ENCODE data around the gene ZC3H10. TPM values are rescaled to one million over a fixed set of nuclear protein-coding genes. Genes with fewer than 3 reads are reported as not detected.

ZC3H10 gene
- total RNA-seq, 1 experiment from 2014 or later = 5.6 TPM

DNA sequence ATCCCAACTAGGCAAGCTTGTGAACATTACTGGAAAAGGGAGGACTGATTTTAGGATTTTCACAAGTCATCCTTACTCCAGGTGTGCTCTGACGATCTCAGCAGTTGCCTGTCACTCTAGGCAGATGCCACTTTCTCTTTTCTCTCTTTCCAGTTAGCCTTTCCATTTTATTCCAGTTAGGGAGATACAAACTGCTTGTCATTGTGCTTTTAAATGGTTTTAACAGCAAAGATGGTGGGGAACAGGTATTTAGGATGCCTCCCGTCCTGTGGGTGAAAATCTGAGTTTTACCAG lies 12.5 kb upstream of the ZC3H10 start:
- H3K79me2 ChIP-seq (ENCODE audit: low read length) = peaks cover 42% of the 10 kb centered on the region
- H3K9me3 ChIP-seq (ENCODE audit: low read length) = no peaks in the 10 kb centered on the region
- H3K4me3 ChIP-seq (ENCODE audit: low read length) = peak overlapping the region; percentile 91
- H3K4me2 ChIP-seq (ENCODE audit: low read length) = peak overlapping the region; percentile 98
- ATAC-seq (no peak), DNase-seq (no peak)
- no TSS peak for BruUV-seq (replicated peaks)
- POLR2A ChIA-PET (ENCODE audit: unreplicated experiment) = no interaction called here
- H3K27me3 ChIP-seq (ENCODE audit: low read length) = no peaks in the 10 kb centered on the region
- H3K4me1 ChIP-seq (ENCODE audit: insufficient read depth, low read length) = peaks cover 25% of the 10 kb centered on the region
- TF ChIP-seq CTCF (conservative IDR thresholded peaks at IDR 0.05; ENCODE audit: low read depth, low read length) = no peak; the same call in 1 of the 2 replicates
- H2AFZ ChIP-seq (ENCODE audit: low read length) = no peak overlapping the region
- CTCF ChIA-PET = interaction anchor here (1.6 to 1.7 kb wide), 2 partner anchors 26 to 58 kb away, joined by 5 to 8 read pairs; partner anchors contain the start of gene ERBB3
- peaks cover 2% of the 10 kb centered on the region for H3F3A ChIP-seq (ENCODE audit: low read length, unreplicated experiment)
- no peaks in the 10 kb centered on the region for H3K9me2 ChIP-seq (replicated peaks; ENCODE audit: low read length)
- H3K9ac ChIP-seq (ENCODE audit: low read length) = peak overlapping the region; percentile 100
- peaks cover 19% of the 10 kb centered on the region for H4K20me1 ChIP-seq (ENCODE audit: low read length)
- H3K27ac ChIP-seq (ENCODE audit: low read length) = peak overlapping the region; percentile 81; the same call in 1 of the 2 replicates
- peaks cover 42% of the 10 kb centered on the region for H3K36me3 ChIP-seq (ENCODE audit: low read depth, low read length)
- intact Hi-C loops (cut with micrococcal nuclease) = no loop called here

GRCh38 chr12:56107242-56107641 lies 10.8 kb upstream of the ZC3H10 start:
- Histone ChIP-seq H4K20me1 (ENCODE audit: low read length) (peaks cover 19% of the 10 kb centered on the region), H3K36me3 (ENCODE audit: low read depth, low read length) (peaks cover 51% of the 10 kb centered on the region), H3K27me3 (ENCODE audit: low read length) (no peaks in the 10 kb centered on the region), H3K27ac (ENCODE audit: low read length) (no peak overlapping the region), H3K4me1 (ENCODE audit: insufficient read depth, low read length) (peaks cover 25% of the 10 kb centered on the region), H3K9ac (ENCODE audit: low read length) (no peak overlapping the region), H3F3A (ENCODE audit: low read length, unreplicated experiment) (peaks cover 2% of the 10 kb centered on the region), H3K4me3 (ENCODE audit: low read length) (peak overlapping the region; percentile 91; the same call in 1 of the 2 replicates), H3K4me2 (ENCODE audit: low read length) (peak overlapping the region; percentile 98), H3K79me2 (ENCODE audit: low read length) (peaks cover 42% of the 10 kb centered on the region), H3K9me2 (replicated peaks; ENCODE audit: low read length) (no peaks in the 10 kb centered on the region), H3K9me3 (ENCODE audit: low read length) (no peaks in the 10 kb centered on the region), H2AFZ (ENCODE audit: low read length) (no peak overlapping the region)
- CTCF ChIA-PET = no interaction called here
- DNase-seq = no peak
- ATAC-seq = no peak
- POLR2A ChIA-PET (ENCODE audit: unreplicated experiment) = no interaction called here
- no TSS peak for BruUV-seq (replicated peaks)
- intact Hi-C loops (cut with micrococcal nuclease) = no loop called here
- TF ChIP-seq EZH2 (IDR thresholded peaks at IDR 0.05; ENCODE audit: low read length, unreplicated experiment) (no peak), CTCF (conservative IDR thresholded peaks at IDR 0.05; ENCODE audit: low read depth, low read length) (no peak), EZH2phosphoT487 (IDR thresholded peaks at IDR 0.05; ENCODE audit: borderline replicate concordance, low read length) (no peak)

DNA sequence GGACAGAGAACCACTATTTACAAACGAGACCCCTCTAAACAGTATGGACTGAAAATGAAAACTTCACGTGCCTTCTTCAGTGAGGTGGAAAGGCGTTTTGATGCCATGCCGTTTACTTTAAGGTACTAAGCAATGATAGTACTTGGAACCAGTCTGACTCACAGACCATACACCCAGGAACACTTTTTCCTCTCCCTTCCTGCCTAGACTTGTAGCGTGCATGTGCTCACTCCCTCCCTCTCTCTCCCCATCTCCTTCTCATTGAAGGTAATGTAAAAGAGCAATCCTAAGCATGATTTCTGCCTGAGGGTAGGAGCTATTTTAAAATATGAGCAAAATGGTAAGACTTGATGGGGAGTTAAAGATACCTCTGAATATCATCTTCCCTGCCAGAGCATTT lies 7.5 kb upstream of the ZC3H10 start:
- H3K27me3 ChIP-seq (ENCODE audit: low read length) = no peaks in the 10 kb centered on the region
- no peak overlapping the region for H3K27ac ChIP-seq (ENCODE audit: low read length)
- CTCF ChIA-PET = no interaction called here
- POLR2A ChIA-PET (ENCODE audit: unreplicated experiment) = no interaction called here
- TF ChIP-seq EZH2 (IDR thresholded peaks at IDR 0.05; ENCODE audit: low read length, unreplicated experiment) = no peak
- no peak for TF ChIP-seq EZH2phosphoT487 (IDR thresholded peaks at IDR 0.05; ENCODE audit: borderline replicate concordance, low read length)
- no peak for TF ChIP-seq CTCF (conservative IDR thresholded peaks at IDR 0.05; ENCODE audit: low read depth, low read length)
- no peak overlapping the region for H3K4me3 ChIP-seq (ENCODE audit: low read length)
- no peak overlapping the region for H3K4me2 ChIP-seq (ENCODE audit: low read length)
- peaks cover 20% of the 10 kb centered on the region for H3K4me1 ChIP-seq (ENCODE audit: insufficient read depth, low read length)
- ATAC-seq (no peak), DNase-seq (no peak)
- H3F3A ChIP-seq (ENCODE audit: low read length, unreplicated experiment) = peaks cover 2% of the 10 kb centered on the region
- intact Hi-C loops (cut with micrococcal nuclease) = no loop called here
- BruUV-seq (replicated peaks) = no TSS peak
- H2AFZ ChIP-seq (ENCODE audit: low read length) = no peak overlapping the region
- no peaks in the 10 kb centered on the region for H3K9me2 ChIP-seq (replicated peaks; ENCODE audit: low read length)
- peaks cover 16% of the 10 kb centered on the region for H4K20me1 ChIP-seq (ENCODE audit: low read length)
- no peaks in the 10 kb centered on the region for H3K9me3 ChIP-seq (ENCODE audit: low read length)
- no peak overlapping the region for H3K9ac ChIP-seq (ENCODE audit: low read length)
- H3K36me3 ChIP-seq (ENCODE audit: low read depth, low read length) = peaks cover 67% of the 10 kb centered on the region
- peaks cover 30% of the 10 kb centered on the region for H3K79me2 ChIP-seq (ENCODE audit: low read length)
